GM23338 (cell line): ENCODE measurements around the gene GPATCH4. TPM values are rescaled to one million over a fixed set of nuclear protein-coding genes. Genes with fewer than 3 reads are reported as not detected.
"Not testable (repeated sequence)": the region's sequence is repeated elsewhere in the genome, so short reads cannot be mapped to it uniquely, and the experiment has no call there.

ENCODE experiments used
- ATAC-seq: fragments of 200-7000 bp; cut with Tn5 transposase; 3 replicates; pipeline ENCODE4 v1.9.1; 2020
- DNase-seq: peaks from one replicate; pipeline ENCODE4 v3.0.0-alpha.2; 2015; ENCODE audit warnings: low spot score
- H2AFZ ChIP-seq: fragments of 200-600 bp; sonication (generic); 2 replicates; pipeline ENCODE4 v1.8.0; 2016; ENCODE audit warnings: antibody characterized with exemption, mild to moderate bottlenecking, moderate library complexity
- H3F3A ChIP-seq: fragments of 200-600 bp; sonication (generic); replicated peaks from 2 replicates; pipeline ENCODE4 v1.8.0; 2017; ENCODE audit warnings: antibody characterized with exemption, mixed run types, low read depth
- H3K27ac ChIP-seq: fragments of 200-600 bp; sonication (generic); 2 replicates; pipeline ENCODE4 v1.6.1; 2016; ENCODE audit warnings: low read depth
- H3K27me3 ChIP-seq: fragments of 200-600 bp; sonication (generic); 2 replicates; pipeline ENCODE4 v1.8.0; 2016; ENCODE audit warnings: mild to moderate bottlenecking, mixed run types, moderate library complexity; ENCODE audit not compliant: insufficient read depth
- H3K36me3 ChIP-seq: fragments of 200-600 bp; sonication (generic); 2 replicates; pipeline ENCODE4 v1.8.0; 2016; ENCODE audit warnings: mild to moderate bottlenecking; ENCODE audit not compliant: insufficient read depth
- H3K4me1 ChIP-seq: fragments of 200-600 bp; sonication (generic); 2 replicates; pipeline ENCODE4 v1.8.0; 2016; ENCODE audit warnings: mild to moderate bottlenecking, moderate library complexity; ENCODE audit not compliant: insufficient read depth
- H3K4me2 ChIP-seq: fragments of 200-600 bp; sonication (generic); 2 replicates; pipeline ENCODE4 v1.7.1; 2017; ENCODE audit warnings: mixed run types
- H3K4me3 ChIP-seq: fragments of 200-600 bp; sonication (generic); 2 replicates; pipeline ENCODE4 v1.6.1; 2016; ENCODE audit warnings: mixed run types
- H3K79me2 ChIP-seq: fragments of 200-600 bp; sonication (generic); replicated peaks from 2 replicates; pipeline ENCODE4 v1.8.0; 2017; ENCODE audit warnings: mild to moderate bottlenecking; ENCODE audit not compliant: insufficient read depth
- H3K9me2 ChIP-seq: fragments of 200-600 bp; sonication (generic); 2 replicates; pipeline ENCODE4 v1.8.0; 2017; ENCODE audit not compliant: insufficient read depth
- H4K20me1 ChIP-seq: fragments of 200-600 bp; sonication (generic); replicated peaks from 2 replicates; pipeline ENCODE4 v1.8.0; 2017; ENCODE audit warnings: mild to moderate bottlenecking; ENCODE audit not compliant: insufficient read depth
- H3K27ac Mint-ChIP-seq: 2 replicates; pipeline ENCODE4 v1.8.0; 2020; ENCODE audit warnings: inconsistent platforms, mild to moderate bottlenecking, moderate library complexity, mixed read lengths
- H3K27me3 Mint-ChIP-seq: 3 replicates; pipeline ENCODE4 v1.8.0; 2022; ENCODE audit warnings: low read depth, mild to moderate bottlenecking, moderate library complexity, mixed read lengths, inconsistent platforms; ENCODE audit not compliant: insufficient read depth, poor library complexity
- H3K36me3 Mint-ChIP-seq: 3 replicates; pipeline ENCODE4 v1.8.0; 2021; ENCODE audit warnings: low read depth, mild to moderate bottlenecking, inconsistent platforms, moderate library complexity, mixed read lengths
- H3K4me1 Mint-ChIP-seq: 3 replicates; pipeline ENCODE4 v1.8.0; 2020; ENCODE audit warnings: mild to moderate bottlenecking, inconsistent platforms, mixed read lengths
- H3K4me3 Mint-ChIP-seq: 3 replicates; pipeline ENCODE4 v1.8.0; 2021; ENCODE audit warnings: moderate library complexity, mild to moderate bottlenecking, inconsistent platforms, mixed read lengths
- H3K9me3 Mint-ChIP-seq: 3 replicates; pipeline ENCODE4 v1.8.0; 2020; ENCODE audit warnings: moderate library complexity, mild to moderate bottlenecking, inconsistent platforms, mixed read lengths
- ETS1 ChIP-seq: IDR thresholded peaks from 2 replicates; pipeline ENCODE4 v1.6.1; 2016; ENCODE audit warnings: antibody characterized with exemption
- EZH2 ChIP-seq: fragments of 200-600 bp; sonication (generic); IDR thresholded peaks from one replicate; pipeline ENCODE4 v1.8.0; 2017; ENCODE audit warnings: antibody characterized with exemption, mild to moderate bottlenecking, low read depth; ENCODE audit not compliant: unreplicated experiment
- EZH2phosphoT487 ChIP-seq: fragments of 200-600 bp; sonication (generic); IDR thresholded peaks from one replicate; pipeline ENCODE4 v1.8.1; 2018; ENCODE audit warnings: antibody characterized with exemption; ENCODE audit not compliant: unreplicated experiment
- JUNB ChIP-seq: IDR thresholded peaks from one replicate; pipeline ENCODE4 v1.6.1; 2016; ENCODE audit warnings: antibody characterized with exemption; ENCODE audit not compliant: unreplicated experiment
- POLR2AphosphoS5 ChIP-seq: IDR thresholded peaks from 2 replicates; pipeline ENCODE4 v1.6.1; 2016; ENCODE audit warnings: antibody characterized with exemption, low read depth
- STAT1 ChIP-seq: IDR thresholded peaks from one replicate; pipeline ENCODE4 v1.6.1; 2016; ENCODE audit warnings: antibody characterized with exemption; ENCODE audit not compliant: unreplicated experiment
- ZNF331 ChIP-seq: fragments of 250-450 bp; sonication (Bioruptor Pico); IDR thresholded peaks from 2 replicates; pipeline ENCODE4 v1.5.0; 2020; ENCODE audit warnings: low read depth, mild to moderate bottlenecking, moderate library complexity
- ZNF462 ChIP-seq: fragments of 250-450 bp; sonication (Bioruptor Pico); IDR thresholded peaks from 2 replicates; pipeline ENCODE4 v1.5.0; 2020; ENCODE audit warnings: mild to moderate bottlenecking, moderate library complexity
- polyA plus RNA-seq: library from polyadenylated mRNA; unstranded; fragments of >200 nt; fragmentation: Nextera tagmentation; extraction: Ambion mirVana; gene quantifications from 2 replicates; pipeline ENCODE4 v1.2.1, GENCODE V29; 2016
- total RNA-seq: library from RNA; depleted of rRNA; stranded (reverse); fragments of >200 nt; shearing (Covaris generic); gene quantifications from 2 replicates; pipeline ENCODE4 v1.2.3, GENCODE V29; 2014
- TF ChIP-seq, protein P1 (sequence below): IDR thresholded peaks from one replicate; pipeline ENCODE4 v1.6.1; 2018; ENCODE audit warnings: antibody characterized with exemption; ENCODE audit not compliant: unreplicated experiment
- TF ChIP-seq, protein P2 (sequence below), 2 experiments: fragments of 200-600 bp in 1 of 2; sonication (generic) in 1 of 2; conservative IDR thresholded peaks; 2 replicates each; pipeline versions ENCODE4 v1.5.1 to v1.6.1; 2016 to 2017; ENCODE audit warnings: antibody characterized with exemption in 2 of 2, low read depth in 2 of 2, mild to moderate bottlenecking in 2 of 2, moderate library complexity in 1 of 2

The GPATCH4 gene
- total and polyA plus RNA-seq, 2 experiments from 2014 or later: 58.9 to 187 TPM

GRCh38 chr1:156589546-156589945, 11.7 kb downstream of the GPATCH4 start:
- peaks cover 4% of the 10 kb centered on the region for H3K27me3 Mint-ChIP-seq
- H3K27ac Mint-ChIP-seq: no peak overlapping the region
- H3K4me1 ChIP-seq: peaks cover 8% of the 10 kb centered on the region; the same call in 1 of the 2 replicates
- no peak overlapping the region for H3K4me3 ChIP-seq
- H4K20me1 ChIP-seq: peaks cover 10% of the 10 kb centered on the region; the same call in 1 of the 2 replicates
- no peak overlapping the region for H2AFZ ChIP-seq
- H3K9me2 ChIP-seq: 0 out of 2 replicates have a peak, but pooled peaks cover 3% of the 10 kb centered on the region
- no peak for TF ChIP-seq ZNF462 (CRISPR knock-in tag)
- no peak for TF ChIP-seq EZH2phosphoT487
- TF ChIP-seq STAT1: no peak
- TF ChIP-seq EZH2: no peak
- TF ChIP-seq, protein P1, sequence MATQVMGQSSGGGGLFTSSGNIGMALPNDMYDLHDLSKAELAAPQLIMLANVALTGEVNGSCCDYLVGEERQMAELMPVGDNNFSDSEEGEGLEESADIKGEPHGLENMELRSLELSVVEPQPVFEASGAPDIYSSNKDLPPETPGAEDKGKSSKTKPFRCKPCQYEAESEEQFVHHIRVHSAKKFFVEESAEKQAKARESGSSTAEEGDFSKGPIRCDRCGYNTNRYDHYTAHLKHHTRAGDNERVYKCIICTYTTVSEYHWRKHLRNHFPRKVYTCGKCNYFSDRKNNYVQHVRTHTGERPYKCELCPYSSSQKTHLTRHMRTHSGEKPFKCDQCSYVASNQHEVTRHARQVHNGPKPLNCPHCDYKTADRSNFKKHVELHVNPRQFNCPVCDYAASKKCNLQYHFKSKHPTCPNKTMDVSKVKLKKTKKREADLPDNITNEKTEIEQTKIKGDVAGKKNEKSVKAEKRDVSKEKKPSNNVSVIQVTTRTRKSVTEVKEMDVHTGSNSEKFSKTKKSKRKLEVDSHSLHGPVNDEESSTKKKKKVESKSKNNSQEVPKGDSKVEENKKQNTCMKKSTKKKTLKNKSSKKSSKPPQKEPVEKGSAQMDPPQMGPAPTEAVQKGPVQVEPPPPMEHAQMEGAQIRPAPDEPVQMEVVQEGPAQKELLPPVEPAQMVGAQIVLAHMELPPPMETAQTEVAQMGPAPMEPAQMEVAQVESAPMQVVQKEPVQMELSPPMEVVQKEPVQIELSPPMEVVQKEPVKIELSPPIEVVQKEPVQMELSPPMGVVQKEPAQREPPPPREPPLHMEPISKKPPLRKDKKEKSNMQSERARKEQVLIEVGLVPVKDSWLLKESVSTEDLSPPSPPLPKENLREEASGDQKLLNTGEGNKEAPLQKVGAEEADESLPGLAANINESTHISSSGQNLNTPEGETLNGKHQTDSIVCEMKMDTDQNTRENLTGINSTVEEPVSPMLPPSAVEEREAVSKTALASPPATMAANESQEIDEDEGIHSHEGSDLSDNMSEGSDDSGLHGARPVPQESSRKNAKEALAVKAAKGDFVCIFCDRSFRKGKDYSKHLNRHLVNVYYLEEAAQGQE: no peak
- TF ChIP-seq ZNF331 (CRISPR knock-in tag): no peak
- no peak for TF ChIP-seq JUNB
- no peak for TF ChIP-seq ETS1
- TF ChIP-seq POLR2AphosphoS5: no peak
- TF ChIP-seq, protein P2, sequence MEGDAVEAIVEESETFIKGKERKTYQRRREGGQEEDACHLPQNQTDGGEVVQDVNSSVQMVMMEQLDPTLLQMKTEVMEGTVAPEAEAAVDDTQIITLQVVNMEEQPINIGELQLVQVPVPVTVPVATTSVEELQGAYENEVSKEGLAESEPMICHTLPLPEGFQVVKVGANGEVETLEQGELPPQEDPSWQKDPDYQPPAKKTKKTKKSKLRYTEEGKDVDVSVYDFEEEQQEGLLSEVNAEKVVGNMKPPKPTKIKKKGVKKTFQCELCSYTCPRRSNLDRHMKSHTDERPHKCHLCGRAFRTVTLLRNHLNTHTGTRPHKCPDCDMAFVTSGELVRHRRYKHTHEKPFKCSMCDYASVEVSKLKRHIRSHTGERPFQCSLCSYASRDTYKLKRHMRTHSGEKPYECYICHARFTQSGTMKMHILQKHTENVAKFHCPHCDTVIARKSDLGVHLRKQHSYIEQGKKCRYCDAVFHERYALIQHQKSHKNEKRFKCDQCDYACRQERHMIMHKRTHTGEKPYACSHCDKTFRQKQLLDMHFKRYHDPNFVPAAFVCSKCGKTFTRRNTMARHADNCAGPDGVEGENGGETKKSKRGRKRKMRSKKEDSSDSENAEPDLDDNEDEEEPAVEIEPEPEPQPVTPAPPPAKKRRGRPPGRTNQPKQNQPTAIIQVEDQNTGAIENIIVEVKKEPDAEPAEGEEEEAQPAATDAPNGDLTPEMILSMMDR (conservative IDR thresholded peaks at IDR 0.05; ENCODE audit: low read depth in 2 of 2): no peak
- no peak for ATAC-seq
- no peaks in the 10 kb centered on the region for H3K79me2 ChIP-seq
- H3K4me2 ChIP-seq: no peak overlapping the region
- peaks cover 22% of the 10 kb centered on the region for H3F3A ChIP-seq
- H3K36me3 ChIP-seq: no peaks in the 10 kb centered on the region
- peaks cover 21% of the 10 kb centered on the region for H3K36me3 Mint-ChIP-seq
- no peak for DNase-seq
- no peaks in the 10 kb centered on the region for H3K27me3 ChIP-seq
- no peak overlapping the region for H3K27ac ChIP-seq
- no peaks in the 10 kb centered on the region for H3K9me3 Mint-ChIP-seq
- no peak overlapping the region for H3K4me3 Mint-ChIP-seq
- peaks cover 28% of the 10 kb centered on the region for H3K4me1 Mint-ChIP-seq

GRCh38 chr1:156587927-156588326, 13.4 kb downstream of the GPATCH4 start:
- not testable (repeated sequence) for H3K4me2 ChIP-seq, H3K4me3 Mint-ChIP-seq

More at GRCh38 chr1:156587927-156588326, 13.4 kb downstream of the GPATCH4 start:
- not testable (repeated sequence) for DNase-seq, H3K36me3 Mint-ChIP-seq, H3K4me3 ChIP-seq, H3K36me3 ChIP-seq, H3K27me3 ChIP-seq, H3K9me3 Mint-ChIP-seq, H3K9me2 ChIP-seq, H3K27ac ChIP-seq, H2AFZ ChIP-seq, H4K20me1 ChIP-seq, ATAC-seq, H3K79me2 ChIP-seq, H3K27me3 Mint-ChIP-seq, H3K27ac Mint-ChIP-seq
- peaks cover 37% of the 10 kb centered on the region for H3K4me1 Mint-ChIP-seq
- Histone ChIP-seq H3K4me1 (peaks cover 17% of the 10 kb centered on the region), H3F3A (peaks cover 15% of the 10 kb centered on the region)
